ENCODE results near the gene AIDA.

DNA sequence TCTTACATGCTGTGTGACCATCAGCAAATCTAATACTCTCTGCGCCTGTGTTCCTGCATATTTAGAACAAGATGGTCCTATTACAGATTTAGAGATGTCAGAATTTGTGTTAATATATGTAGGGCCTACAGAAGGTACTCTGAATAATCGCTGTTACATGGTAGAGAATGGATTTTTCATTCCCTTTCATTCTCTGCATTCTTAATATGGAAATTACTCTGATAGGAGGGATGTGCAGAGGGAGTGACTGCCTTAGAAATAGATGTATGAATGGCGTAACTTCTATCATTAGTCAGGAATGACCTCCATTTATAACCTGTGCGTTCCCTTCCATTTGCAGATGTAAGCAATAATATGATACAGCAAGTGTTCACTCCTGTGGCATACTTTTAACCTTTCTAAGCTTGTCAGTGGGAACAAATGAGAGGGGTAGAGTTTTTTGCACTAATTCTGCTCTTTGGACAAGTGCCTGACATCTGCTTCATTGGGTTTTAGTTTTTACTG lies 48.8 kb downstream of the AIDA start:
- TF ChIP-seq, protein P1, sequence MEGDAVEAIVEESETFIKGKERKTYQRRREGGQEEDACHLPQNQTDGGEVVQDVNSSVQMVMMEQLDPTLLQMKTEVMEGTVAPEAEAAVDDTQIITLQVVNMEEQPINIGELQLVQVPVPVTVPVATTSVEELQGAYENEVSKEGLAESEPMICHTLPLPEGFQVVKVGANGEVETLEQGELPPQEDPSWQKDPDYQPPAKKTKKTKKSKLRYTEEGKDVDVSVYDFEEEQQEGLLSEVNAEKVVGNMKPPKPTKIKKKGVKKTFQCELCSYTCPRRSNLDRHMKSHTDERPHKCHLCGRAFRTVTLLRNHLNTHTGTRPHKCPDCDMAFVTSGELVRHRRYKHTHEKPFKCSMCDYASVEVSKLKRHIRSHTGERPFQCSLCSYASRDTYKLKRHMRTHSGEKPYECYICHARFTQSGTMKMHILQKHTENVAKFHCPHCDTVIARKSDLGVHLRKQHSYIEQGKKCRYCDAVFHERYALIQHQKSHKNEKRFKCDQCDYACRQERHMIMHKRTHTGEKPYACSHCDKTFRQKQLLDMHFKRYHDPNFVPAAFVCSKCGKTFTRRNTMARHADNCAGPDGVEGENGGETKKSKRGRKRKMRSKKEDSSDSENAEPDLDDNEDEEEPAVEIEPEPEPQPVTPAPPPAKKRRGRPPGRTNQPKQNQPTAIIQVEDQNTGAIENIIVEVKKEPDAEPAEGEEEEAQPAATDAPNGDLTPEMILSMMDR (IDR thresholded peaks at IDR 0.05; ENCODE audit: low read length), result no peak
- TF ChIP-seq EZH2 (IDR thresholded peaks at IDR 0.05; ENCODE audit: borderline replicate concordance, low read length), result no peak

All from OCI-LY1 (cell line).